ENCODE results near the gene METTL9. TPM values are rescaled to one million over a fixed set of nuclear protein-coding genes. Genes with fewer than 3 reads are reported as not detected.
"Not testable (repeated sequence)": the region's sequence is repeated elsewhere in the genome, so short reads cannot be mapped to it uniquely, and the experiment has no call there.

Gene METTL9
- total and polyA plus RNA-seq, 7 donors = 56.0 to 155 (median 108) TPM

DNA sequence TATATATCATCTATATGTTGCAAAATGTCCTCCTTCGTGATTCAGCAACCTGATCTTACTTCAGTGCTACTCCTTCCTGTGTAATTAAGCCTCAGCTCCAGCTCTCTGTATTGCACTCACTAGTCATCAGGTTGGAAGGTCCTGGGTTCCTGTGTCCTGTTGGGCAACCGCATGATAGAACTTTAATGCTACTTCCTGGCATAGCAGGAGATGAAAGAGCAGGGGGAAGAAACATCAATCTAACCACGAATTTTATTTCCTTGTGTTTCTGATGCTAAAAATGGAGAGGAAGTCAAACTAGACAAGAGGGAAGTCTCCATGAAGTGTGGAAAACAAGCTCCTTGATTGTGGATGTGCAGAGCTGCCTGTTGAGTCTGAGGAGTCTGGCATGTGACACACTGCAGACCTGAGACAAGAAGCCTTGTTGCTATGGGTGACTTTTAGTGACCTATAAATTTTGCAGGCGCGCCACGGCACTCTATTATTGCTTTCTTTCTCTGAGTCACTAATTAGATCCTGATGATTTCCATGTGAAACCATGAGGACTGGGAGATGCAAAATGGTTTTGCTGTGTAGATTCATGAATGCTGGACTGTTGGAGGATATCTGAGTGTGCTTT lies 27.4 kb downstream of the METTL9 start:
- Histone ChIP-seq H3K4me3 (no peak overlapping the region), H3K36me3 (peaks cover 0 to 35% (median 7%) of the 10 kb centered on the region in 4 donors), H3K27ac (peak overlapping the region in 3 of 4 donors; percentile 36 to 54 (median 52)), H3K27me3 (no peaks in the 10 kb centered on the region), H3K9me3 (no peaks in the 10 kb centered on the region), H3K4me1 (peaks cover 0 to 19% (median 11%) of the 10 kb centered on the region in 4 donors)
- peak; percentile 70 for DNase-seq
- TF ChIP-seq CTCF (IDR thresholded peaks at IDR 0.05) = no peak
- TF ChIP-seq EP300 (IDR thresholded peaks at IDR 0.05) = no peak
- TF ChIP-seq POLR2AphosphoS5 (IDR thresholded peaks at IDR 0.05) = peak; percentile 20 to 80 (median 62)
- TF ChIP-seq POLR2A (IDR thresholded peaks at IDR 0.05) = no peak
- intact Hi-C loops (cut with DNase I) = no loop called here
- WGBS, 2 donors = 24 to 52% methylated on average over 6 of the region's 6 CpGs

- no peak for TF ChIP-seq CTCF (IDR thresholded peaks at IDR 0.05)
- no peak for TF ChIP-seq POLR2A (IDR thresholded peaks at IDR 0.05)
- TF ChIP-seq POLR2AphosphoS5 (IDR thresholded peaks at IDR 0.05) = no peak
- no peak for TF ChIP-seq EP300 (IDR thresholded peaks at IDR 0.05)
- no peaks in the 10 kb centered on the region for H3K27me3 ChIP-seq
- H3K36me3 ChIP-seq = peaks cover 0 to 35% (median 7%) of the 10 kb centered on the region in 4 donors
- intact Hi-C loops (cut with DNase I) = no loop called here
- no peak overlapping the region for H3K27ac ChIP-seq
- H3K4me1 ChIP-seq = peaks cover 0 to 19% (median 11%) of the 10 kb centered on the region in 4 donors
- H3K9me3 ChIP-seq = no peaks in the 10 kb centered on the region
- no peak overlapping the region for H3K4me3 ChIP-seq
- 96 to 98% methylated on average over 5 of the region's 5 CpGs for WGBS, 2 donors
- no peak for DNase-seq
Measured at GRCh38 chr16:21628121-21628726, 28.8 kb downstream of the METTL9 start.

- intact Hi-C loops (cut with DNase I) = no loop called here
- H3K36me3 ChIP-seq = peaks cover 0 to 35% (median 7%) of the 10 kb centered on the region in 4 donors
- H3K27me3 ChIP-seq = no peaks in the 10 kb centered on the region
- 98% methylated on average over 5 of the region's 5 CpGs for WGBS, 2 donors
- no peaks in the 10 kb centered on the region for H3K9me3 ChIP-seq
- H3K4me3 ChIP-seq = no peak overlapping the region
- TF ChIP-seq POLR2AphosphoS5 (IDR thresholded peaks at IDR 0.05) (no peak), CTCF (IDR thresholded peaks at IDR 0.05) (no peak), POLR2A (IDR thresholded peaks at IDR 0.05) (no peak), EP300 (IDR thresholded peaks at IDR 0.05) (no peak)
- DNase-seq = no peak
- H3K27ac ChIP-seq = no peak overlapping the region
- peaks cover 0 to 19% (median 11%) of the 10 kb centered on the region in 4 donors for H3K4me1 ChIP-seq
Measured at GRCh38 chr16:21628772-21629171, 29.4 kb downstream of the METTL9 start.

- H3K27ac ChIP-seq; H3K27me3 ChIP-seq; H3K9me3 ChIP-seq; H3K4me3 ChIP-seq; DNase-seq; intact Hi-C loops (cut with DNase I): not testable (repeated sequence)
- 98% methylated on average over 37 of the region's 37 CpGs for WGBS, 2 donors
- H3K4me1 ChIP-seq = peaks cover 0 to 19% (median 11%) of the 10 kb centered on the region in 4 donors
- H3K36me3 ChIP-seq = peaks cover 0 to 37% (median 6%) of the 10 kb centered on the region in 4 donors
Measured at GRCh38 chr16:21629616-21630539, 30.5 kb downstream of the METTL9 start.

DNA sequence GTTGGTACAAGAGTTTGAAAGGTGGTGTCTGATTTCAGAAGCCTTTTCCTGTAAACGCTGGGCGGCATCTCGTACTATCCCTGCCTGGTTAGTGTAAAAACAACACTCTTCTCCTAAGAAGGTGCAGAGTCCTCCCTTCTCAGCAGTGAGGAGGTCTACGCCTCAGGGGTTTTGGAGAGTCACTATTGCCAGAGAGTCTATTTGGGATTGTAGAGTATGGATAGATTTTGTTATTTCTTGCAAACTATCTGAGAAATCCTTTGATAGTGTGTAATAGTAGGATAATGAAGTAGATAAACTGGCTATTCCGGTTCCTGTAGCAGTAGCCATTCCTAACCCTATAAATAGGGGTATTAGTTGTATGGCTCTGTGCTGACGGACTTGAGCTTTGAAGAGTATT lies 31.5 kb downstream of the METTL9 start:
- peaks cover 0 to 18% (median 11%) of the 10 kb centered on the region in 4 donors for H3K4me1 ChIP-seq
- H3K9me3 ChIP-seq; H3K27me3 ChIP-seq; H3K4me3 ChIP-seq; H3K27ac ChIP-seq; intact Hi-C loops (cut with DNase I); DNase-seq: not testable (repeated sequence)
- 87 to 93% methylated on average over 6 of the region's 6 CpGs for WGBS, 2 donors
- peaks cover 0 to 29% (median 4%) of the 10 kb centered on the region in 4 donors for H3K36me3 ChIP-seq

DNA sequence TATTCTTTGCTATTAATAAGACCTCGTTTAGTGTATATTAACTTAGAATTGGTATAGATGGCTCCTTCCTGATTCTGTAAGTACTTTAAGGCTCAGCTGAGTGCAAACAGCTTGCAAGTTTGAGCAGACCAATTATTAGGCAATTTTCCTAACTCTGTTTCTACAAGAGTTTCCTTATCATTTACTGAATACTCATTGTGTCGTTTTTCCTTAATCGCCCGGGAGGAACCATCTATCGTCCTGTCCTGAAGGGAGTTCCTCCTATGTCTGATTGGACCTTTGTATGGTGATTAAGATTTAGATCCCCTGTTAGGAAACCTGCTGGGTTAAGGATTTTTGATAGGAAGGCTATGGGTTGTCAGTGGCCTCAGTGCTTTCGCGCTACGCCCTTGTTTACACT lies 32.0 kb downstream of the METTL9 start:
- Histone ChIP-seq H3K4me1 (peaks cover 0 to 13% (median 9%) of the 10 kb centered on the region in 4 donors), H3K36me3 (peaks cover 0 to 29% (median 4%) of the 10 kb centered on the region in 4 donors)
- H3K9me3 ChIP-seq; H3K27me3 ChIP-seq; intact Hi-C loops (cut with DNase I); H3K4me3 ChIP-seq; DNase-seq; H3K27ac ChIP-seq: not testable (repeated sequence)
- WGBS, 2 donors = 87 to 88% methylated on average over 8 of the region's 8 CpGs

DNA sequence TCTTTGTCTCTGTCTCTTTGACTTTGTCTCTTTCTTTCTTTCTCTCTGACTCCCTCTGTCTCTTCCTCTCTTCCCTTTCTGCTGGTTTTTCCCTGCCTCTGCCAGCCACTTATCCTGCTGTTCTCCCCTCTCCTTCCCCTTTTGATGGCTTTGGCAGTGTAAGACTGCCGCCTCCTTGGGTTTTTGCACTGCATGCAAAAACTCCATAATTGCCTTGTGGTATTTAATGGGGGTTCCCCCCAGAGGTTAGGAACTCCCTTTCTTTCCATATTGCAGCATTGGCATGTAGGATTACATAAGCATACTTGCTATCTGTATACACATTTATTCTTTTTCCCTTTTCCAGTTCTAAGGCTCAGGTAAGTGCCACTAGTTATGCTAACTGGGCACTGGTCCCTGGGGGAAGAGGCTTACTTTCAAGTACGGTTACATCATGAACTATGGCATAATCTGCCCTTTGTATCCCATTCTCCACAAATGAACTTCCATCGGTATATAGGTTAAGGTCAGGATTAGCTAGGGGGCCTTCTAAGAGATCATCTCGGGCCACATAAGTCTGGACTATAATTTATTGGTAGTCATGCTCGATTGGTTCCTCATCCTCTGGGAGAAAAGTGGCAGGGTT lies 32.7 kb downstream of the METTL9 start:
- H3K4me1 ChIP-seq; H3K27me3 ChIP-seq; H3K4me3 ChIP-seq; DNase-seq; H3K27ac ChIP-seq; H3K9me3 ChIP-seq; intact Hi-C loops (cut with DNase I): not testable (repeated sequence)
- WGBS, 2 donors = 90 to 91% methylated on average over 5 of the region's 5 CpGs
- H3K36me3 ChIP-seq = peaks cover 0 to 29% (median 4%) of the 10 kb centered on the region in 4 donors
